ENCODE results near the gene BOK.

DNA sequence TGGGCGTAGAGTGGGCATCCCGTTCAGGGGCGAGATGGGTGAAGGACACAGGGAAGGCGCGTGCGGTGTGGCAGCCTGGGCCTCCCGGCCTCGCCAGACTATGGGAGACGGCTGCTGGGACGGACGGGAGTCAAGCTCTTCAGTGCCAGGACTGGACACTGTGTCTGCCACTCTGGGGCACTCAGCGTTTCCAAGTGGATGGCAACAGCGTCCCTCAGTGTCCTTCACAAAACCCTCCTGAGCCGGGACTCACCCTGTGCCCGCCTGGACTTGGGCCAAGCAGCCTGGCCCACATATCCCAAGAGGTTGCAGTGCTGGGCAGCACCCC lies 16.3 kb upstream of the BOK start:
- no peak for TF ChIP-seq POLR2A (IDR thresholded peaks at IDR 0.05; ENCODE audit: low read depth, low read length)
- no peak for TF ChIP-seq POLR2AphosphoS5 (IDR thresholded peaks at IDR 0.05; ENCODE audit: low read depth, low read length)
- no peak for TF ChIP-seq TAF1 (IDR thresholded peaks at IDR 0.05; ENCODE audit: borderline replicate concordance, low read depth, low read length)

Measured in GM12892 (cell line).